OCI-LY1 (cell line): ENCODE data around the gene MMAA.
"Not testable (repeated sequence)": the region's sequence is repeated elsewhere in the genome, so short reads cannot be mapped to it uniquely, and the experiment has no call there.

Source experiments
- H2AFZ ChIP-seq: fragments of 200-600 bp; sonication (generic), shearing (Covaris generic); 2 replicates; pipeline ENCODE4 v1.6.0; 2014; ENCODE audit warnings: antibody characterized with exemption, mild to moderate bottlenecking, low read length
- H3F3A ChIP-seq: fragments of 200-600 bp; sonication (generic), shearing (Covaris generic); 2 replicates; pipeline ENCODE4 v1.6.0; 2014; ENCODE audit warnings: mild to moderate bottlenecking, antibody characterized with exemption, low read length, moderate library complexity; ENCODE audit not compliant: insufficient read depth
- H3K27ac ChIP-seq: fragments of 200-600 bp; sonication (generic); 2 replicates; pipeline ENCODE4 v1.5.1; 2014; ENCODE audit warnings: low read length, mixed run types, mild to moderate bottlenecking, low read depth; ENCODE audit not compliant: poor library complexity, severe bottlenecking
- H3K27me3 ChIP-seq: fragments of 200-600 bp; sonication (generic); 2 replicates; pipeline ENCODE4 v1.6.0; 2014; ENCODE audit warnings: antibody characterized with exemption, mild to moderate bottlenecking, low read length, moderate library complexity; ENCODE audit not compliant: insufficient read depth
- H3K36me3 ChIP-seq: fragments of 200-600 bp; sonication (generic); 2 replicates; pipeline ENCODE4 v1.6.1; 2014; ENCODE audit warnings: mild to moderate bottlenecking, antibody characterized with exemption, low read length, moderate library complexity, mixed read lengths; ENCODE audit not compliant: insufficient read depth
- H3K4me1 ChIP-seq: fragments of 200-600 bp; sonication (generic); 2 replicates; pipeline ENCODE4 v1.5.1; 2014; ENCODE audit warnings: mild to moderate bottlenecking, low read length, moderate library complexity; ENCODE audit not compliant: insufficient read depth, severe bottlenecking
- H3K4me2 ChIP-seq: fragments of 200-600 bp; sonication (generic), shearing (Covaris generic); 2 replicates; pipeline ENCODE4 v1.6.1; 2014; ENCODE audit warnings: low read length
- H3K4me3 ChIP-seq: fragments of 200-600 bp; sonication (generic); 2 replicates; pipeline ENCODE4 v1.5.1; 2014; ENCODE audit warnings: low read length, low read depth, mild to moderate bottlenecking, mixed read lengths; ENCODE audit not compliant: poor library complexity, severe bottlenecking
- H3K79me2 ChIP-seq: fragments of 200-600 bp; shearing (Covaris generic); 2 replicates; pipeline ENCODE4 v1.6.1; 2016; ENCODE audit warnings: mixed run types, low read length, mixed read lengths; ENCODE audit not compliant: insufficient read depth
- H3K9ac ChIP-seq: fragments of 200-600 bp; sonication (generic), shearing (Covaris generic); 2 replicates; pipeline ENCODE4 v1.6.1; 2014; ENCODE audit warnings: mild to moderate bottlenecking, low read length, mixed read lengths
- H3K9me2 ChIP-seq: fragments of 200-600 bp; sonication (generic), shearing (Covaris generic); 2 replicates; pipeline ENCODE4 v1.6.1; 2014; ENCODE audit warnings: low read depth, mild to moderate bottlenecking, low read length, mixed read lengths
- H3K9me3 ChIP-seq: fragments of 200-600 bp; shearing (Covaris generic); 2 replicates; pipeline ENCODE4 v1.6.1; 2014; ENCODE audit warnings: low read length, mixed read lengths
- H4K20me1 ChIP-seq: fragments of 200-600 bp; sonication (generic), shearing (Covaris generic); 2 replicates; pipeline ENCODE4 v1.6.0; 2016; ENCODE audit warnings: mild to moderate bottlenecking, low read length; ENCODE audit not compliant: insufficient read depth
- CTCF ChIP-seq: fragments of 200-600 bp; sonication (generic), shearing (Covaris generic); IDR thresholded peaks from 2 replicates; pipeline ENCODE4 v1.5.1; 2017; ENCODE audit warnings: mild to moderate bottlenecking, antibody characterized with exemption, low read length, moderate library complexity, mixed read lengths
- EZH2 ChIP-seq: fragments of 200-600 bp; sonication (generic), shearing (Covaris generic); IDR thresholded peaks from 2 replicates; pipeline ENCODE4 v1.8.0; 2017; ENCODE audit warnings: borderline replicate concordance, mixed run types, mild to moderate bottlenecking, antibody characterized with exemption, low read length, moderate library complexity, mixed read lengths

MMAA gene

GRCh38 chr4:145635630-145636029 is 16.4 kb downstream of the MMAA start:
- Histone ChIP-seq H3K79me2 (no peaks in the 10 kb centered on the region), H3F3A (no peaks in the 10 kb centered on the region)

GRCh38 chr4:145639186-145639698 is 20.1 kb downstream of the MMAA start:
- Histone ChIP-seq H3K9me3 (no peaks in the 10 kb centered on the region), H3K9me2 (no peaks in the 10 kb centered on the region), H2AFZ (no peak overlapping the region), H3K4me1 (peaks cover 12% of the 10 kb centered on the region), H3K27me3 (no peaks in the 10 kb centered on the region), H3F3A (no peaks in the 10 kb centered on the region), H3K36me3 (no peaks in the 10 kb centered on the region), H3K9ac (no peak overlapping the region), H3K4me3 (no peak overlapping the region), H3K4me2 (no peak overlapping the region), H3K79me2 (no peaks in the 10 kb centered on the region), H3K27ac (no peak overlapping the region), H4K20me1 (no peaks in the 10 kb centered on the region)
- TF ChIP-seq CTCF, result no peak
- TF ChIP-seq EZH2, result no peak

More at GRCh38 chr4:145635630-145636029, 16.4 kb downstream of the MMAA start:
- H3K4me1 ChIP-seq, result no peaks in the 10 kb centered on the region
- no peak for TF ChIP-seq CTCF
- TF ChIP-seq EZH2, result no peak
- no peak overlapping the region for H3K9ac ChIP-seq
- no peaks in the 10 kb centered on the region for H3K9me3 ChIP-seq
- H2AFZ ChIP-seq, result no peak overlapping the region
- H3K27ac ChIP-seq, result no peak overlapping the region
- no peaks in the 10 kb centered on the region for H3K36me3 ChIP-seq
- no peaks in the 10 kb centered on the region for H3K27me3 ChIP-seq
- no peak overlapping the region for H3K4me2 ChIP-seq
- H3K4me3 ChIP-seq, result no peak overlapping the region
- no peaks in the 10 kb centered on the region for H4K20me1 ChIP-seq
- no peaks in the 10 kb centered on the region for H3K9me2 ChIP-seq

GRCh38 chr4:145640236-145640635 is 21.1 kb downstream of the MMAA start:
- H3K27ac ChIP-seq, H3K4me2 ChIP-seq, H3K27me3 ChIP-seq, H3K9me3 ChIP-seq, H2AFZ ChIP-seq, H3K9ac ChIP-seq, H3K9me2 ChIP-seq, H3K36me3 ChIP-seq, H3K4me3 ChIP-seq, H3K79me2 ChIP-seq, H4K20me1 ChIP-seq, H3F3A ChIP-seq: not testable (repeated sequence)
- H3K4me1 ChIP-seq, result peaks cover 12% of the 10 kb centered on the region

- H3K4me1 ChIP-seq, result peaks cover 12% of the 10 kb centered on the region
- no peak overlapping the region for H3K27ac ChIP-seq
- no peak overlapping the region for H3K4me3 ChIP-seq
- peaks cover 7% of the 10 kb centered on the region; the same call in 1 of the 2 replicates for H3K36me3 ChIP-seq
- no peak overlapping the region for H3K9ac ChIP-seq
- H3K4me2 ChIP-seq, result no peak overlapping the region
- no peaks in the 10 kb centered on the region for H3K9me2 ChIP-seq
- H3K27me3 ChIP-seq, result no peaks in the 10 kb centered on the region
- H3F3A ChIP-seq, result no peaks in the 10 kb centered on the region
- H2AFZ ChIP-seq, result no peak overlapping the region
- no peak for TF ChIP-seq EZH2
- no peak for TF ChIP-seq CTCF
- H3K79me2 ChIP-seq, result no peaks in the 10 kb centered on the region
- H3K9me3 ChIP-seq, result no peaks in the 10 kb centered on the region
- no peaks in the 10 kb centered on the region for H4K20me1 ChIP-seq
Measured at GRCh38 chr4:145643295-145643694, 24.1 kb downstream of the MMAA start.
